IMR-90 (cell line): ENCODE results near the gene ABAT. TPM values are rescaled to one million over a fixed set of nuclear protein-coding genes. Genes with fewer than 3 reads are reported as not detected.

Experiments
- ATAC-seq: fragments of 200-7000 bp; cut with Tn5 transposase; 2 replicates; pipeline ENCODE4 v1.9.1; 2020; ENCODE audit warnings: low read depth, mild to moderate bottlenecking, moderate library complexity
- BruUV-seq: library from RNA; stranded (reverse); fragments of 400-500 nt; replicated peaks from 2 replicates; lab custom pipeline; 2021; lab: Mats Ljungman, UMichigan
- CTCF ChIA-PET: fragments of 300-600 bp; formaldehyde crosslinking; extraction: SDS; loops from one replicate; lab custom pipeline; 2021; ENCODE audit warnings: antibody characterized with exemption; lab: Yijun Ruan, JAX
- POLR2A ChIA-PET: fragments of 300-600 bp; sonication (Branson Sonifier 250); formaldehyde crosslinking; loops from one replicate; lab custom pipeline; 2022; ENCODE audit warnings: antibody characterized with exemption; ENCODE audit not compliant: unreplicated experiment; lab: Charles Lee
- DNase-seq: peaks from one replicate; pipeline ENCODE4 v3.0.0; 2013
- H2AFZ ChIP-seq: replicated peaks from 2 replicates; pipeline ENCODE3; 2013; ENCODE audit warnings: low read length, mild to moderate bottlenecking; ENCODE audit not compliant: poor library complexity
- H2AK5ac ChIP-seq: 2 replicates; pipeline ENCODE4 v1.6.1; 2013; ENCODE audit warnings: low read depth, low read length, inconsistent platforms
- H2AK9ac ChIP-seq: replicated peaks from 2 replicates; pipeline ENCODE3; 2013; ENCODE audit warnings: mild to moderate bottlenecking, low read depth, low read length, moderate library complexity; ENCODE audit not compliant: poor library complexity
- H2BK120ac ChIP-seq: 2 replicates; pipeline ENCODE4 v1.6.1; 2013; ENCODE audit warnings: low read depth, low read length, inconsistent platforms
- H2BK15ac ChIP-seq: 3 replicates; pipeline ENCODE4 v1.6.1; 2013; ENCODE audit warnings: low read depth, low read length, inconsistent platforms
- H2BK20ac ChIP-seq: 2 replicates; pipeline ENCODE4 v1.6.1; 2013; ENCODE audit warnings: low read depth, mild to moderate bottlenecking, inconsistent platforms, low read length, moderate library complexity
- H2BK5ac ChIP-seq: 2 replicates; pipeline ENCODE4 v1.6.1; 2013; ENCODE audit warnings: mild to moderate bottlenecking, low read depth, low read length, inconsistent platforms; ENCODE audit not compliant: poor library complexity, severe bottlenecking
- H3K14ac ChIP-seq: replicated peaks from 2 replicates; pipeline ENCODE4 v1.6.1; 2013; ENCODE audit warnings: low read depth, low read length, inconsistent platforms
- H3K18ac ChIP-seq: 2 replicates; pipeline ENCODE4 v1.6.1; 2013; ENCODE audit warnings: low read depth, low read length, control low read depth
- H3K23ac ChIP-seq: 2 replicates; pipeline ENCODE4 v1.6.1; 2013; ENCODE audit warnings: low read depth, low read length, inconsistent platforms
- H3K27ac ChIP-seq: 2 replicates; pipeline ENCODE4 v1.5.1; 2013; ENCODE audit warnings: mild to moderate bottlenecking, control low read depth, low read length; ENCODE audit not compliant: insufficient read depth
- H3K27me3 ChIP-seq: 2 replicates; pipeline ENCODE4 v1.6.1; 2013; ENCODE audit warnings: low read length; ENCODE audit not compliant: control insufficient read depth, insufficient read depth
- H3K36me3 ChIP-seq: 2 replicates; pipeline ENCODE4 v1.6.1; 2013; ENCODE audit warnings: low read length, mixed read lengths; ENCODE audit not compliant: control insufficient read depth, insufficient read depth
- H3K4ac ChIP-seq: 2 replicates; pipeline ENCODE4 v1.6.1; 2013; ENCODE audit warnings: low read depth, low read length, inconsistent platforms
- H3K4me1 ChIP-seq: 2 replicates; pipeline ENCODE4 v1.6.1; 2013; ENCODE audit warnings: low read length, mixed read lengths; ENCODE audit not compliant: control insufficient read depth, insufficient read depth
- H3K4me2 ChIP-seq: 2 replicates; pipeline ENCODE4 v1.6.1; 2013; ENCODE audit warnings: low read depth, mild to moderate bottlenecking, control low read depth, low read length, moderate library complexity
- H3K4me3 ChIP-seq: 2 replicates; pipeline ENCODE4 v1.5.1; 2013; ENCODE audit warnings: low read depth, mild to moderate bottlenecking, control low read depth, low read length, moderate library complexity; ENCODE audit not compliant: insufficient read depth
- H3K56ac ChIP-seq: 2 replicates; pipeline ENCODE4 v1.6.1; 2013; ENCODE audit warnings: low read length, inconsistent platforms; ENCODE audit not compliant: insufficient read depth; ENCODE audit errors: extremely low read depth
- H3K79me1 ChIP-seq, 2 experiments: 2 replicates each; pipeline ENCODE4 v1.6.1; 2013; ENCODE audit warnings: low read length in 2 of 2, inconsistent platforms in 1 of 2, low read depth in 1 of 2
- H3K9ac ChIP-seq: 2 replicates; pipeline ENCODE4 v1.6.1; 2013; ENCODE audit warnings: low read depth, low read length, control low read depth
- H3K9me1 ChIP-seq: 2 replicates; pipeline ENCODE4 v1.6.1; 2013; ENCODE audit warnings: low read length, inconsistent platforms; ENCODE audit not compliant: insufficient read depth
- H3K9me3 ChIP-seq: 2 replicates; pipeline ENCODE4 v1.6.1; 2013; ENCODE audit warnings: low read length; ENCODE audit not compliant: control insufficient read depth, insufficient read depth
- H4K20me1 ChIP-seq: 2 replicates; pipeline ENCODE4 v1.6.1; 2013; ENCODE audit warnings: low read length, inconsistent platforms; ENCODE audit not compliant: insufficient read depth
- H4K5ac ChIP-seq: 2 replicates; pipeline ENCODE4 v1.6.1; 2013; ENCODE audit warnings: mild to moderate bottlenecking, low read depth, low read length, control low read depth
- H4K8ac ChIP-seq, 2 experiments: 2 replicates each; pipeline ENCODE4 v1.6.1; 2013; ENCODE audit warnings: low read depth in 2 of 2, low read length in 2 of 2, control low read depth in 1 of 2, inconsistent platforms in 1 of 2
- H4K91ac ChIP-seq: 2 replicates; pipeline ENCODE4 v1.6.1; 2013; ENCODE audit warnings: low read depth, low read length, inconsistent platforms; ENCODE audit not compliant: insufficient read depth
- CHD1 ChIP-seq: IDR thresholded peaks from 2 replicates; pipeline ENCODE4 v1.6.1; 2012; ENCODE audit warnings: low read depth, low read length, improper control_type of control experiment
- FOS ChIP-seq: fragments of 150-350 bp; IDR thresholded peaks from 2 replicates; pipeline ENCODE4 v1.6.1; 2016; ENCODE audit warnings: low read depth, low read length
- MXI1 ChIP-seq: IDR thresholded peaks from 2 replicates; pipeline ENCODE4 v1.6.1; 2012; ENCODE audit warnings: low read depth, mild to moderate bottlenecking, low read length, moderate library complexity, borderline replicate concordance
- POLR2A ChIP-seq: IDR thresholded peaks from 2 replicates; pipeline ENCODE4 v1.6.1; 2012; ENCODE audit warnings: mild to moderate bottlenecking, low read depth, low read length
- RCOR1 ChIP-seq: IDR thresholded peaks from 2 replicates; pipeline ENCODE4 v1.6.1; 2012; ENCODE audit warnings: mild to moderate bottlenecking, low read length, improper control_type of control experiment; ENCODE audit not compliant: insufficient replicate concordance
- WGBS, 2 experiments: methylation state at CpG; one replicate each; pipeline versions ENCODE4 v1.1.5 to v1.1.7; 2013; ENCODE audit warnings: missing lambda C conversion rate in 2 of 2; ENCODE audit not compliant: insufficient read length in 1 of 2; ENCODE audit errors: extremely low coverage in 2 of 2; 5-methylcytosine and 5-hydroxymethylcytosine counted together
- dilution Hi-C: fragments of 300-500 bp; cut with HindIII; formaldehyde crosslinking; loops from one replicate; pipeline ENCODE4 v1.14.3; 2018; ENCODE audit warnings: low sequenced_read_pairs; ENCODE audit not compliant: unreplicated experiment
- in situ Hi-C: fragments of 300-500 bp; cut with MboI; formaldehyde crosslinking; loops from 3 replicates; pipeline ENCODE4 v1.14.3; 2019; ENCODE audit warnings: low sequenced_read_pairs, inconsistent platforms, mixed read lengths
- intact Hi-C: fragments of 100-400 bp; cut with micrococcal nuclease; formaldehyde crosslinking; loops from 2 replicates; pipeline ENCODE4 v1.10.0; 2022
- polyA plus RNA-seq, 3 experiments: library from polyadenylated mRNA; depleted of rRNA; stranded (reverse); fragments of >200 nt; gene quantifications; 2 replicates each; pipeline ENCODE4 v1.2.3, GENCODE V29; 2012; ENCODE audit warnings: low replicate concordance in 1 of 3
- total RNA-seq: library from RNA; depleted of rRNA; stranded (reverse); fragments of >200 nt; gene quantifications from 2 replicates; pipeline ENCODE4 v1.2.3, GENCODE V29; 2012

ABAT gene
- total and polyA plus RNA-seq, 2 of the 4 experiments (the other 2 are of a cell fraction) = 4.5 to 6.9 TPM

DNA sequence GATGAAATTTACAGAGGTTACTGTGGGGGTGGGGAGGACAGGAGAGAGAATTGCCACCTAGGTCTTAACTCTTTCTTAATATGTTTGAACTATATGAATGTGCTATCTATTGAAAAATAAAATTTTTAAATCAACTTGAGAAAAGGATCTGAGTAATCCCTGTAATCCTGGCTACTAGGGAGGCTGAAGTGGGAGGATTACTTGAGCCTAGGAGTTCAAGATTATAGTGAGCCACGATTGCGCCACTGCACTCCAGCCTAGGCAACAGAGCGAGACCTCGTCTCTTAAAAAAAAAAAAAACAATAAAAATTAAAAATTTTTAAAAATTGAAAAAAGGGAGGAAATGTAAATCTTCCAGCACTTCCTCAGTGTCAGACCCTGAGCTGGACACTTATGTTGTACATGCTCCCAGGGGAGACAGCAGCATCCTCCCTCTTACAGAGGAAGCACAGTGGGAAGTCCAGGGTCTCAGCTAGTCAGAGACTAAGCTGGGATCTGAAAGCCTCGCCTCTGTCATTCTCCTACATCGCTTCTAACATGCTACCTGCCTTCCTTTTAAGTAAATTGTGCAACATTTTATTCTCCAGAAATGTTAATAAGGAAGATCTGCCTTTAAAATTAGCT, 145.1 kb downstream of the ABAT start:
- no TSS peak for BruUV-seq
- POLR2A ChIA-PET = no interaction called here
- no peak for TF ChIP-seq CHD1
- TF ChIP-seq MXI1 = no peak
- TF ChIP-seq POLR2A = no peak
- no peak for TF ChIP-seq RCOR1
- no peak for TF ChIP-seq FOS
- WGBS, 2 experiments = no CpG with 5 or more reads among the region's 6 CpGs
- in situ Hi-C loops (no loop called here), dilution Hi-C loops (no loop called here), intact Hi-C loops (no loop called here)
- H2BK5ac ChIP-seq = no peak overlapping the region
- H2AFZ ChIP-seq = no peak overlapping the region
- H2AK5ac ChIP-seq = no peak overlapping the region
- no peak overlapping the region for H3K4ac ChIP-seq
- no peak overlapping the region for H4K91ac ChIP-seq
- no peak overlapping the region for H4K5ac ChIP-seq
- no peak for DNase-seq
- no peak overlapping the region for H3K4me2 ChIP-seq
- H2BK15ac ChIP-seq = no peak overlapping the region
- H3K9me3 ChIP-seq = no peaks in the 10 kb centered on the region
- H3K4me1 ChIP-seq = peaks cover 2% of the 10 kb centered on the region; the same call in 1 of the 2 replicates
- no peak overlapping the region for H3K23ac ChIP-seq
- no peak overlapping the region for H3K9ac ChIP-seq
- CTCF ChIA-PET = interaction anchor here (0.6 kb wide), 1 partner anchor 1329 kb away, joined by 3 read pairs; no protein-coding TSS in a partner anchor
- no peak overlapping the region for H3K14ac ChIP-seq
- H3K27me3 ChIP-seq = no peaks in the 10 kb centered on the region
- no peak overlapping the region for H2AK9ac ChIP-seq
- peaks cover 17% of the 10 kb centered on the region for H4K20me1 ChIP-seq
- H3K4me3 ChIP-seq = no peak overlapping the region
- ATAC-seq = no peak
- H2BK120ac ChIP-seq = no peak overlapping the region
- no peak overlapping the region for H2BK20ac ChIP-seq
- no peak overlapping the region for H4K8ac ChIP-seq
- H3K56ac ChIP-seq = no peak overlapping the region
- H3K27ac ChIP-seq = no peak overlapping the region
- no peak overlapping the region for H3K18ac ChIP-seq
- H3K79me1 ChIP-seq = peaks cover 28 to 57% of the 10 kb centered on the region in 2 experiments
- H3K9me1 ChIP-seq = peaks cover 9% of the 10 kb centered on the region; the same call in 1 of the 2 replicates
- H3K36me3 ChIP-seq = peaks cover 44% of the 10 kb centered on the region
